Immature natural killer cell (primary cell): ENCODE results near the gene SYAP1. TPM values are rescaled to one million over a fixed set of nuclear protein-coding genes. Genes with fewer than 3 reads are reported as not detected.
A peak's percentile ranks its signal among the peaks of the same experiment; 100 is the strongest.
"Not testable (repeated sequence)": the region's sequence is repeated elsewhere in the genome, so short reads cannot be mapped to it uniquely, and the experiment has no call there.

Experiments
- DNase-seq, 3 donors: peaks; one replicate each; pipeline ENCODE4 v3.0.0; 2022; ENCODE audit warnings: mixed read lengths in 1 of 3
- H3K27ac Mint-ChIP-seq, 6 donors: one replicate each; pipeline ENCODE4 v1.8.0; 2020; ENCODE audit warnings: mixed read lengths in 6 of 6, mild to moderate bottlenecking in 5 of 6, inconsistent platforms in 4 of 6, moderate library complexity in 3 of 6
- H3K27me3 Mint-ChIP-seq, 3 donors: one replicate each; pipeline ENCODE4 v1.8.0; 2020 to 2021; ENCODE audit warnings: low read depth in 3 of 3, mild to moderate bottlenecking in 3 of 3, mixed read lengths in 3 of 3, moderate library complexity in 3 of 3, inconsistent platforms in 1 of 3
- H3K36me3 Mint-ChIP-seq, 3 donors: one replicate each; pipeline ENCODE4 v1.8.0; 2020; ENCODE audit warnings: mixed read lengths in 3 of 3, inconsistent platforms in 2 of 3, mild to moderate bottlenecking in 2 of 3
- H3K4me1 Mint-ChIP-seq, 2 donors: one replicate each; pipeline ENCODE4 v1.8.0; 2020; ENCODE audit warnings: inconsistent platforms in 2 of 2, mild to moderate bottlenecking in 2 of 2, mixed read lengths in 2 of 2, moderate library complexity in 1 of 2
- H3K4me3 Mint-ChIP-seq, 5 donors: one replicate each; pipeline ENCODE4 v1.8.0; 2020; ENCODE audit warnings: mild to moderate bottlenecking in 5 of 5, mixed read lengths in 5 of 5, inconsistent platforms in 3 of 5, moderate library complexity in 3 of 5
- H3K9me3 Mint-ChIP-seq, 6 donors: one replicate each; pipeline ENCODE4 v1.8.0; 2020; ENCODE audit warnings: mild to moderate bottlenecking in 6 of 6, mixed read lengths in 6 of 6, inconsistent platforms in 4 of 6, moderate library complexity in 3 of 6
- polyA plus RNA-seq, 3 donors: library from polyadenylated mRNA; unstranded; fragments of 300-500 nt; fragmentation: Illumina TruSeq; gene quantifications; one replicate each; pipeline ENCODE4 v1.2.3, GENCODE V29; 2021

SYAP1 gene
- polyA plus RNA-seq, 3 donors from 2014 or later, result 18.7 to 33.4 (median 28.8) TPM

- Mint-ChIP-seq H3K4me3 (no peak overlapping the region), H3K27ac (no peak overlapping the region), H3K27me3 (peaks cover 0 to 4% (median 2%) of the 10 kb centered on the region in 3 donors), H3K9me3 (peaks cover 0 to 2% (median 0%) of the 10 kb centered on the region in 6 donors), H3K4me1 (peaks cover 0 to 3% of the 10 kb centered on the region in 2 donors), H3K36me3 (peaks cover 3 to 42% (median 30%) of the 10 kb centered on the region in 3 donors)
- no peak for DNase-seq
Measured at GRCh38 chrX:16737024-16737423, 17.6 kb downstream of the SYAP1 start.

- peak overlapping the region in 1 of 6 donors; percentile 67 for H3K27ac Mint-ChIP-seq
- no peaks in the 10 kb centered on the region for H3K9me3 Mint-ChIP-seq
- peaks cover under 1 to 7% (median 3%) of the 10 kb centered on the region in 3 donors for H3K27me3 Mint-ChIP-seq
- no peak overlapping the region for H3K4me3 Mint-ChIP-seq
- peaks cover 7 to 59% (median 40%) of the 10 kb centered on the region in 3 donors for H3K36me3 Mint-ChIP-seq
- H3K4me1 Mint-ChIP-seq, result no peaks in the 10 kb centered on the region
- DNase-seq, result no peak
Measured at GRCh38 chrX:16739574-16739973, 20.2 kb downstream of the SYAP1 start.

GRCh38 chrX:16743604-16744325 is 24.4 kb downstream of the SYAP1 start:
- Mint-ChIP-seq H3K9me3 (no peaks in the 10 kb centered on the region), H3K4me1 (no peaks in the 10 kb centered on the region), H3K36me3 (peaks cover 8 to 53% (median 26%) of the 10 kb centered on the region in 3 donors)

GRCh38 chrX:16745102-16745501 is 25.7 kb downstream of the SYAP1 start:
- peak overlapping the region in 1 of 6 donors; percentile 30 for H3K27ac Mint-ChIP-seq
- H3K4me3 Mint-ChIP-seq, result no peak overlapping the region
- H3K27me3 Mint-ChIP-seq, result peaks cover 2 to 6% (median 3%) of the 10 kb centered on the region in 3 donors
- no peak for DNase-seq
- no peaks in the 10 kb centered on the region for H3K9me3 Mint-ChIP-seq
- no peaks in the 10 kb centered on the region for H3K4me1 Mint-ChIP-seq
- peaks cover 8 to 47% (median 26%) of the 10 kb centered on the region in 3 donors for H3K36me3 Mint-ChIP-seq

More at GRCh38 chrX:16743604-16744325, 24.4 kb downstream of the SYAP1 start:
- peaks cover 2 to 6% (median 3%) of the 10 kb centered on the region in 3 donors for H3K27me3 Mint-ChIP-seq
- no peak overlapping the region for H3K4me3 Mint-ChIP-seq
- H3K27ac Mint-ChIP-seq, result peak overlapping the region in 1 of 6 donors; percentile 59
- DNase-seq, result no peak

- DNase-seq, result no peak
- Mint-ChIP-seq H3K27me3 (peaks cover 2 to 6% (median 3%) of the 10 kb centered on the region in 3 donors), H3K9me3 (no peaks in the 10 kb centered on the region), H3K4me3 (no peak overlapping the region), H3K36me3 (peaks cover 8 to 49% (median 26%) of the 10 kb centered on the region in 3 donors), H3K27ac (peak overlapping the region in 1 of 6 donors; percentile 7), H3K4me1 (no peaks in the 10 kb centered on the region)
Measured at GRCh38 chrX:16745659-16746058, 26.2 kb downstream of the SYAP1 start.

GRCh38 chrX:16748425-16748824 is 29.0 kb downstream of the SYAP1 start:
- no peak overlapping the region for H3K4me3 Mint-ChIP-seq
- H3K36me3 Mint-ChIP-seq, result peaks cover 8 to 42% (median 26%) of the 10 kb centered on the region in 3 donors
- no peak overlapping the region for H3K27ac Mint-ChIP-seq
- peaks cover 3 to 6% (median 5%) of the 10 kb centered on the region in 3 donors for H3K27me3 Mint-ChIP-seq
- H3K9me3 Mint-ChIP-seq, result no peaks in the 10 kb centered on the region
- DNase-seq, result no peak
- no peaks in the 10 kb centered on the region for H3K4me1 Mint-ChIP-seq

- Mint-ChIP-seq H3K27me3 (peaks cover 2 to 5% (median 3%) of the 10 kb centered on the region in 3 donors), H3K4me3 (no peak overlapping the region), H3K36me3 (peaks cover 6 to 42% (median 28%) of the 10 kb centered on the region in 3 donors), H3K27ac (peak overlapping the region in 1 of 6 donors; percentile 30), H3K9me3 (no peaks in the 10 kb centered on the region), H3K4me1 (no peaks in the 10 kb centered on the region)
- DNase-seq, result no peak
Measured at GRCh38 chrX:16750136-16750535, 30.7 kb downstream of the SYAP1 start.

- Mint-ChIP-seq H3K9me3 (no peaks in the 10 kb centered on the region), H3K27ac (peak overlapping the region in 1 of 6 donors; percentile 71), H3K4me1 (no peaks in the 10 kb centered on the region), H3K4me3 (no peak overlapping the region), H3K36me3 (peaks cover 9 to 48% (median 35%) of the 10 kb centered on the region in 3 donors), H3K27me3 (peaks cover 0 to 4% (median 3%) of the 10 kb centered on the region in 3 donors)
- no peak for DNase-seq
Measured at GRCh38 chrX:16754019-16754418, 34.6 kb downstream of the SYAP1 start.

GRCh38 chrX:16756724-16757123 is 37.3 kb downstream of the SYAP1 start:
- no peak overlapping the region for H3K27ac Mint-ChIP-seq
- H3K4me3 Mint-ChIP-seq, result no peak overlapping the region
- no peaks in the 10 kb centered on the region for H3K4me1 Mint-ChIP-seq
- H3K9me3 Mint-ChIP-seq, result no peaks in the 10 kb centered on the region
- peaks cover 9 to 56% (median 41%) of the 10 kb centered on the region in 3 donors for H3K36me3 Mint-ChIP-seq
- no peak for DNase-seq
- peaks cover 0 to 7% (median 3%) of the 10 kb centered on the region in 3 donors for H3K27me3 Mint-ChIP-seq

- not testable (repeated sequence) for H3K27ac Mint-ChIP-seq, H3K4me3 Mint-ChIP-seq, H3K9me3 Mint-ChIP-seq, H3K27me3 Mint-ChIP-seq, DNase-seq, H3K4me1 Mint-ChIP-seq
- H3K36me3 Mint-ChIP-seq, result peaks cover 7 to 25% (median 19%) of the 10 kb centered on the region in 3 donors
Measured at GRCh38 chrX:16761500-16761899, 42.1 kb downstream of the SYAP1 start.

- H3K4me3 Mint-ChIP-seq, result no peak overlapping the region
- H3K27me3 Mint-ChIP-seq, result peaks cover 0 to 7% (median 0%) of the 10 kb centered on the region in 3 donors
- DNase-seq, result no peak
- H3K9me3 Mint-ChIP-seq, result no peaks in the 10 kb centered on the region
- peaks cover 0 to 17% (median 12%) of the 10 kb centered on the region in 3 donors for H3K36me3 Mint-ChIP-seq
- no peaks in the 10 kb centered on the region for H3K4me1 Mint-ChIP-seq
- peak overlapping the region in 1 of 6 donors; percentile 41 for H3K27ac Mint-ChIP-seq
Measured at GRCh38 chrX:16762579-16762978, 43.2 kb downstream of the SYAP1 start.

- no peak for DNase-seq
- Mint-ChIP-seq H3K9me3 (no peaks in the 10 kb centered on the region), H3K4me3 (no peak overlapping the region), H3K27ac (no peak overlapping the region), H3K4me1 (no peaks in the 10 kb centered on the region), H3K36me3 (peaks cover 0 to 5% (median 3%) of the 10 kb centered on the region in 3 donors), H3K27me3 (peaks cover 0 to 9% (median 2%) of the 10 kb centered on the region in 3 donors)
Measured at GRCh38 chrX:16765594-16765993, 46.2 kb downstream of the SYAP1 start.

- H3K4me1 Mint-ChIP-seq, result no peaks in the 10 kb centered on the region
- peaks cover 0 to 2% (median 2%) of the 10 kb centered on the region in 3 donors for H3K27me3 Mint-ChIP-seq
- H3K4me3 Mint-ChIP-seq, result no peak overlapping the region
- H3K27ac Mint-ChIP-seq, result no peak overlapping the region
- H3K9me3 Mint-ChIP-seq, result no peaks in the 10 kb centered on the region
- no peak for DNase-seq
- no peaks in the 10 kb centered on the region for H3K36me3 Mint-ChIP-seq
Measured at GRCh38 chrX:16770970-16771482, 51.6 kb downstream of the SYAP1 start.
